K562 (cell line): ENCODE measurements around the gene MITF. TPM values are rescaled to one million over a fixed set of nuclear protein-coding genes. Genes with fewer than 3 reads are reported as not detected.

Experiments used
- ETV1 ChIP-seq: fragments of 450-650 bp; conservative IDR thresholded peaks from 2 replicates; pipeline ENCODE4 v1.6.1; 2016; ENCODE audit warnings: missing genetic modification characterization, control low read depth, low read depth, missing compliant biosample characterization
- HEY1 ChIP-seq: fragments of 250-450 bp; sonication (Bioruptor Pico); IDR thresholded peaks from 2 replicates; pipeline ENCODE4 v1.5.0; 2020; ENCODE audit warnings: mild to moderate bottlenecking, moderate library complexity, borderline replicate concordance
- HNRNPH1 ChIP-seq: fragments of 200-400 bp; formaldehyde crosslinking; optimal IDR thresholded peaks from 2 replicates; pipeline ENCODE3; 2017; ENCODE audit warnings: low read depth, mild to moderate bottlenecking, low read length, moderate library complexity
- HNRNPLL ChIP-seq: fragments of 200-400 bp; formaldehyde crosslinking; IDR thresholded peaks from 2 replicates; pipeline ENCODE4 v1.6.1; 2017; ENCODE audit warnings: low read length, low read depth, mild to moderate bottlenecking; ENCODE audit not compliant: poor library complexity, severe bottlenecking
- KLF13 ChIP-seq: fragments of 450-650 bp; IDR thresholded peaks from 2 replicates; pipeline ENCODE4 v1.6.1; 2016; ENCODE audit warnings: missing genetic modification characterization, low read depth, mild to moderate bottlenecking, missing compliant biosample characterization, moderate library complexity, borderline replicate concordance
- MECOM ChIP-seq: fragments of 250-450 bp; sonication (Bioruptor Pico); IDR thresholded peaks from 2 replicates; pipeline ENCODE4 v1.8.0; 2022; ENCODE audit warnings: inconsistent platforms
- NFRKB ChIP-seq: fragments of 450-650 bp; IDR thresholded peaks from 2 replicates; pipeline ENCODE4 v1.6.1; 2016; ENCODE audit warnings: low read depth
- NKRF ChIP-seq: fragments of 450-650 bp; IDR thresholded peaks from 2 replicates; pipeline ENCODE4 v1.6.1; 2016; ENCODE audit warnings: borderline replicate concordance
- NR3C1 ChIP-seq: sonication (generic); formaldehyde crosslinking; IDR thresholded peaks from 2 replicates; pipeline ENCODE4 v1.8.1; 2022; ENCODE audit warnings: missing genetic modification reagents
- RBBP5 ChIP-seq: fragments of 200-600 bp; sonication (generic); IDR thresholded peaks from 2 replicates; pipeline ENCODE4 v1.6.1; 2012; ENCODE audit warnings: borderline replicate concordance, mild to moderate bottlenecking, low read length, control low read depth, inconsistent platforms; ENCODE audit not compliant: insufficient read depth, poor library complexity, severe bottlenecking
- SP1 ChIP-seq: sonication (generic); formaldehyde crosslinking; IDR thresholded peaks from 2 replicates; pipeline ENCODE4 v1.8.1; 2022; ENCODE audit warnings: mild to moderate bottlenecking, missing genetic modification reagents
- SRSF3 ChIP-seq: fragments of 200-400 bp; formaldehyde crosslinking; IDR thresholded peaks from 2 replicates; pipeline ENCODE4 v1.6.1; 2016; ENCODE audit warnings: mild to moderate bottlenecking, low read length, moderate library complexity; ENCODE audit not compliant: insufficient read depth
- U2AF2 ChIP-seq: fragments of 200-400 bp; formaldehyde crosslinking; optimal IDR thresholded peaks from 2 replicates; pipeline ENCODE3; 2017; ENCODE audit warnings: low read depth, mild to moderate bottlenecking, low read length
- WHSC1 ChIP-seq: IDR thresholded peaks from one replicate; pipeline ENCODE4 v1.6.1; 2012; ENCODE audit warnings: low read length, control low read depth, inconsistent platforms
- ZBTB8A ChIP-seq: fragments of 450-650 bp; IDR thresholded peaks from 2 replicates; pipeline ENCODE4 v1.6.1; 2018; ENCODE audit warnings: mild to moderate bottlenecking, moderate library complexity; ENCODE audit not compliant: partially characterized antibody
- ZFP1 ChIP-seq: fragments of 450-650 bp; formaldehyde crosslinking; IDR thresholded peaks from 2 replicates; pipeline ENCODE4 v1.4.0; 2020; ENCODE audit warnings: mild to moderate bottlenecking, mixed read lengths
- ZNF197 ChIP-seq: fragments of 200-800 bp; sonication (Bioruptor generic); IDR thresholded peaks from 2 replicates; pipeline ENCODE4 v1.6.1; 2016; ENCODE audit warnings: low read depth, missing genetic modification characterization, missing compliant biosample characterization
- ZNF280B ChIP-seq: fragments of 250-450 bp; sonication (Bioruptor Pico); IDR thresholded peaks from 2 replicates; pipeline ENCODE4 v1.5.1; 2021; ENCODE audit warnings: mild to moderate bottlenecking
- ZNF3 ChIP-seq: fragments of 250-450 bp; sonication (Bioruptor Pico); IDR thresholded peaks from 2 replicates; pipeline ENCODE4 v1.5.0; 2021; ENCODE audit warnings: mild to moderate bottlenecking, moderate library complexity
- ZNF444 ChIP-seq: fragments of 250-450 bp; sonication (Bioruptor Pico); IDR thresholded peaks from 2 replicates; pipeline ENCODE4 v1.4.0; 2020; ENCODE audit warnings: mild to moderate bottlenecking, moderate library complexity
- ZNF586 ChIP-seq: fragments of 450-650 bp; formaldehyde crosslinking; conservative IDR thresholded peaks from 2 replicates; pipeline ENCODE4 v1.4.0; 2020; ENCODE audit warnings: mild to moderate bottlenecking, moderate library complexity
- ZNF699 ChIP-seq: fragments of 250-450 bp; sonication (Bioruptor Pico); IDR thresholded peaks from 2 replicates; pipeline ENCODE4 v1.8.0; 2021; ENCODE audit warnings: mild to moderate bottlenecking, moderate library complexity; ENCODE audit not compliant: insufficient replicate concordance
- ZNF79 ChIP-seq: fragments of 250-450 bp; sonication (Bioruptor Pico); IDR thresholded peaks from 2 replicates; pipeline ENCODE4 v1.4.0; 2020; ENCODE audit warnings: low read depth, mild to moderate bottlenecking, moderate library complexity
- polyA plus RNA-seq, 8 experiments: library from polyadenylated mRNA; depleted of rRNA in 4 of 8; stranded (reverse) in 5 of 8; unstranded in 3 of 8; fragments of >200 nt; fragmentation: Nextera tagmentation in 2 of 8; fragmentation: Illumina TruSeq in 1 of 8; extraction: Ambion mirVana in 2 of 8; extraction: Trizol in 1 of 8; gene quantifications; 2 replicates each; pipeline versions ENCODE4 v1.2.1 to v1.2.3, GENCODE V29; 2011 to 2014; ENCODE audit warnings: inconsistent platforms in 1 of 8, missing spikeins in 1 of 8
- total RNA-seq, 7 experiments: library from RNA; depleted of rRNA in 6 of 7; stranded (reverse); fragments of >200 nt in 6 of 7; fragmentation: Illumina TruSeq in 2 of 7; extraction: Trizol in 2 of 7; gene quantifications; 2 replicates each; pipeline versions ENCODE4 v1.2.1 to v1.2.3, GENCODE V29; 2011 to 2021; ENCODE audit warnings: low replicate concordance in 1 of 7

The MITF gene
- total and polyA plus RNA-seq, 9 of the 15 experiments (the other 6 are each of a cell fraction or from before 2014, with no cell fraction given): 5.6 to 14.9 (median 11.1) TPM

GRCh38 chr3:70000028-70000410, 260.8 kb downstream of the MITF start (continued):
- TF ChIP-seq ZNF444 (CRISPR knock-in tag) (no peak), ZNF280B (CRISPR knock-in tag) (no peak), NFRKB (0 out of 2 replicates have a peak, but pooled peaks have one; percentile 29), ZNF197 (CRISPR knock-in tag) (no peak), NKRF (0 out of 2 replicates have a peak, but pooled peaks have one; percentile 21), ZFP1 (no peak), ZNF699 (CRISPR knock-in tag) (no peak), RBBP5 (no peak), SRSF3 (no peak), ZBTB8A (no peak), ETV1 (no peak), HEY1 (CRISPR knock-in tag) (no peak), MECOM (CRISPR knock-in tag) (no peak), HNRNPLL (no peak), KLF13 (no peak), ZNF3 (CRISPR knock-in tag) (no peak), SP1 (no peak; the same call in 1 of the 2 replicates), HNRNPH1 (no peak), ZNF79 (no peak), U2AF2 (no peak), WHSC1 (no peak), ZNF586 (CRISPR knock-in tag) (no peak), NR3C1 (CRISPR knock-in tag) (no peak)
